SU-DHL-6 (cell line): Measurements from ENCODE around the gene OPHN1.

ENCODE experiments used
- H2AFZ ChIP-seq: fragments of 200-600 bp; sonication (generic); 2 replicates; pipeline ENCODE4 v1.6.1; 2014; ENCODE audit warnings: low read depth, mild to moderate bottlenecking, moderate library complexity, mixed read lengths, antibody characterized with exemption, low read length; ENCODE audit not compliant: severe bottlenecking
- H3F3A ChIP-seq: fragments of 200-600 bp; shearing (Covaris generic); 2 replicates; pipeline ENCODE4 v1.6.0; 2016; ENCODE audit warnings: antibody characterized with exemption, mild to moderate bottlenecking; ENCODE audit not compliant: insufficient read depth
- H3K27ac ChIP-seq: fragments of 200-600 bp; sonication (generic); 2 replicates; pipeline ENCODE4 v1.5.1; 2016; ENCODE audit warnings: low read depth, mild to moderate bottlenecking, low read length, moderate library complexity, mixed read lengths
- H3K27me3 ChIP-seq: fragments of 200-600 bp; sonication (generic), shearing (Covaris generic); 2 replicates; pipeline ENCODE4 v1.6.0; 2014; ENCODE audit warnings: mild to moderate bottlenecking, low read length
- H3K36me3 ChIP-seq: fragments of 200-600 bp; sonication (generic); 2 replicates; pipeline ENCODE4 v1.6.1; 2014; ENCODE audit warnings: mild to moderate bottlenecking, low read length, mixed read lengths
- H3K4me2 ChIP-seq: fragments of 300-600, 200-600 bp; shearing (Covaris generic), sonication (generic); 2 replicates; pipeline ENCODE4 v1.6.0; 2014; ENCODE audit warnings: low read length, low read depth, mild to moderate bottlenecking; ENCODE audit not compliant: poor library complexity, severe bottlenecking
- H3K4me3 ChIP-seq: fragments of 200-600 bp; sonication (generic); 2 replicates; pipeline ENCODE4 v1.5.1; 2014; ENCODE audit warnings: antibody characterized with exemption, low read length, mild to moderate bottlenecking, mixed read lengths; ENCODE audit not compliant: insufficient read depth, poor library complexity, severe bottlenecking
- H3K79me2 ChIP-seq: fragments of 200-600 bp; sonication (generic); 2 replicates; pipeline ENCODE4 v1.6.1; 2014; ENCODE audit warnings: mild to moderate bottlenecking, low read length, moderate library complexity; ENCODE audit not compliant: insufficient read depth
- H3K9ac ChIP-seq: fragments of 200-600 bp; sonication (generic); 2 replicates; pipeline ENCODE4 v1.7.0; 2014; ENCODE audit warnings: mild to moderate bottlenecking, low read length
- H3K9me2 ChIP-seq: fragments of 200-600 bp; sonication (generic); replicated peaks from 2 replicates; pipeline ENCODE4 v1.6.1; 2014; ENCODE audit warnings: low read length; ENCODE audit not compliant: insufficient read depth
- H3K9me3 ChIP-seq: fragments of 200-600 bp; sonication (generic); 2 replicates; pipeline ENCODE4 v1.6.1; 2014; ENCODE audit warnings: low read length, mixed read lengths; ENCODE audit not compliant: insufficient read depth
- H4K20me1 ChIP-seq: fragments of 200-600 bp; sonication (generic); 2 replicates; pipeline ENCODE4 v1.6.1; 2014; ENCODE audit warnings: low read depth, mild to moderate bottlenecking, antibody characterized with exemption, low read length, moderate library complexity, mixed read lengths
- EZH2phosphoT487 ChIP-seq: fragments of 200-600 bp; sonication (generic), shearing (Covaris generic); conservative IDR thresholded peaks from 2 replicates; pipeline ENCODE4 v1.6.1; 2018; ENCODE audit warnings: mild to moderate bottlenecking, antibody characterized with exemption, low read length, moderate library complexity, mixed read lengths
- TF ChIP-seq, protein P1 (sequence below): fragments of 200-600 bp; sonication (generic); IDR thresholded peaks from one replicate; pipeline ENCODE4 v1.5.1; 2017; ENCODE audit warnings: antibody characterized with exemption, mild to moderate bottlenecking, low read length, moderate library complexity; ENCODE audit not compliant: insufficient read depth, poor library complexity, severe bottlenecking

OPHN1 gene

DNA sequence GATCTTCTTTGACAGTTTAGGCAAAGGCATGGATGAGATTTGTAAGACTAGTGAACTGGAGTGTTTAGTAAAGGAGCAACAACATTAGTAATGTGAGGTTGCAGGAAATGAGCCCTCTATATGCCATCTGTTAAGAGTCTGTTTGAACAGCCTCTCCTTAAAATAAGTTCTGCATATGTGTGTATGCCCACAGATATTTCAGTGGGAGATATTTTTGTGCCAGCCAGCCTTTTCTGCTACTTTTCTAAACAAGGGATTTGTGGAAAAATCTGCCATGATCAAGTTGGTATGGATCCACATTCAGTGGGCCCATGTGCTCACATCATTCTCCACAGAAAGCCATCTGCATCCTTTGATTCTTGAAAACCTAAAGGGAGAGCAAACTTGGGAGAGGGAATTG lies 237.7 kb downstream of the OPHN1 start:
- Histone ChIP-seq H3K9ac (no peak overlapping the region), H3K79me2 (no peaks in the 10 kb centered on the region), H3K9me3 (no peaks in the 10 kb centered on the region), H3K27me3 (no peaks in the 10 kb centered on the region), H4K20me1 (no peaks in the 10 kb centered on the region), H3K9me2 (no peaks in the 10 kb centered on the region), H3F3A (no peaks in the 10 kb centered on the region), H3K4me3 (no peak overlapping the region), H3K4me2 (no peak overlapping the region), H3K36me3 (no peaks in the 10 kb centered on the region), H2AFZ (no peak overlapping the region), H3K27ac (no peak overlapping the region)
- TF ChIP-seq, protein P1, sequence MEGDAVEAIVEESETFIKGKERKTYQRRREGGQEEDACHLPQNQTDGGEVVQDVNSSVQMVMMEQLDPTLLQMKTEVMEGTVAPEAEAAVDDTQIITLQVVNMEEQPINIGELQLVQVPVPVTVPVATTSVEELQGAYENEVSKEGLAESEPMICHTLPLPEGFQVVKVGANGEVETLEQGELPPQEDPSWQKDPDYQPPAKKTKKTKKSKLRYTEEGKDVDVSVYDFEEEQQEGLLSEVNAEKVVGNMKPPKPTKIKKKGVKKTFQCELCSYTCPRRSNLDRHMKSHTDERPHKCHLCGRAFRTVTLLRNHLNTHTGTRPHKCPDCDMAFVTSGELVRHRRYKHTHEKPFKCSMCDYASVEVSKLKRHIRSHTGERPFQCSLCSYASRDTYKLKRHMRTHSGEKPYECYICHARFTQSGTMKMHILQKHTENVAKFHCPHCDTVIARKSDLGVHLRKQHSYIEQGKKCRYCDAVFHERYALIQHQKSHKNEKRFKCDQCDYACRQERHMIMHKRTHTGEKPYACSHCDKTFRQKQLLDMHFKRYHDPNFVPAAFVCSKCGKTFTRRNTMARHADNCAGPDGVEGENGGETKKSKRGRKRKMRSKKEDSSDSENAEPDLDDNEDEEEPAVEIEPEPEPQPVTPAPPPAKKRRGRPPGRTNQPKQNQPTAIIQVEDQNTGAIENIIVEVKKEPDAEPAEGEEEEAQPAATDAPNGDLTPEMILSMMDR = no peak
- no peak for TF ChIP-seq EZH2phosphoT487

DNA sequence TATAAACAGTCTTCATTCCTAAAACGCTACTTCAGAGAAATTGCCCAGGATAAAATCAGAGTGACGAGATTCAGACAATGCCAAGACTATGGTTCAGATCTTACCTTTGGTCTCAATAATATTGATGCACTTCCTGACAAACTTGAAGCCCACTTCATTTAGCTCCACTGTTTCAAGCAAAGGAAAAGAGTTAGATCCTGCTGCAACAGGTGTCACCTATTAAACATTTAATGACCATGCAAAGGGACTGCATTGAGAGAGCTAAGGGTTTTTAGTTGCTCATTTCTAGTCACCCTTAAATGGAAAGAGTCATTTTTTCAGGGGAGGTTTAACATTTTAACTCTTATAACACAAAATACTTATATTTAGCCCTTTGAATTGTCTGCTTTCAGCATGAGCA lies 239.5 kb downstream of the OPHN1 start:
- no peaks in the 10 kb centered on the region for H3F3A ChIP-seq
- no peaks in the 10 kb centered on the region for H3K27me3 ChIP-seq
- no peaks in the 10 kb centered on the region for H3K79me2 ChIP-seq
- no peaks in the 10 kb centered on the region for H3K36me3 ChIP-seq
- H3K9ac ChIP-seq = no peak overlapping the region
- H3K4me2 ChIP-seq = no peak overlapping the region
- no peak overlapping the region for H3K4me3 ChIP-seq
- no peaks in the 10 kb centered on the region for H3K9me3 ChIP-seq
- H2AFZ ChIP-seq = no peak overlapping the region
- H4K20me1 ChIP-seq = no peaks in the 10 kb centered on the region
- H3K27ac ChIP-seq = no peak overlapping the region
- TF ChIP-seq EZH2phosphoT487 = no peak
- TF ChIP-seq, protein P1 = no peak
- no peaks in the 10 kb centered on the region for H3K9me2 ChIP-seq

DNA sequence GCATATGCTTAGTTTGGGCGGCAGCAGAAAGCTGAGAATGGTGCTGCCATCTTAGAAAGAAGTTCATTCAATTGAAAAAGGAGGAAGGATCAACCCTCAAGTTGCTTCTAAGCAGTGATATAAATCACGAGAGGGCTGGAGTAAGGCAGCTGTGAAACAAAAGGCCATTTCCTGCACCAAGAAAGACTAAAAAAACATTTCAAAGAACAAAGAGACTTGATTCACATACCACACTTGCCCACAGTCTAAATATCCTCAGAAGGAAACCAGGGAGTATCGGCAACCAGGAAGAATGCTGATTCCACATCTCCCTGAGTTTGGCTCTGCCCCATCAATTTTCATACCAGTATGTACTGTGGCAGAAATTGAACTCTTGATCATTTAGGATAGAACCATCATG lies 240.1 kb downstream of the OPHN1 start:
- no peaks in the 10 kb centered on the region for H3K9me3 ChIP-seq
- H3K27ac ChIP-seq = no peak overlapping the region
- no peaks in the 10 kb centered on the region for H3K79me2 ChIP-seq
- no peaks in the 10 kb centered on the region for H3F3A ChIP-seq
- no peak for TF ChIP-seq EZH2phosphoT487
- TF ChIP-seq, protein P1 = no peak
- H3K9ac ChIP-seq = no peak overlapping the region
- H3K4me2 ChIP-seq = no peak overlapping the region
- H4K20me1 ChIP-seq = no peaks in the 10 kb centered on the region
- no peaks in the 10 kb centered on the region for H3K36me3 ChIP-seq
- no peaks in the 10 kb centered on the region for H3K27me3 ChIP-seq
- H2AFZ ChIP-seq = no peak overlapping the region
- H3K9me2 ChIP-seq = no peaks in the 10 kb centered on the region
- H3K4me3 ChIP-seq = no peak overlapping the region
